ENCODE results near the gene PLD5.

DNA sequence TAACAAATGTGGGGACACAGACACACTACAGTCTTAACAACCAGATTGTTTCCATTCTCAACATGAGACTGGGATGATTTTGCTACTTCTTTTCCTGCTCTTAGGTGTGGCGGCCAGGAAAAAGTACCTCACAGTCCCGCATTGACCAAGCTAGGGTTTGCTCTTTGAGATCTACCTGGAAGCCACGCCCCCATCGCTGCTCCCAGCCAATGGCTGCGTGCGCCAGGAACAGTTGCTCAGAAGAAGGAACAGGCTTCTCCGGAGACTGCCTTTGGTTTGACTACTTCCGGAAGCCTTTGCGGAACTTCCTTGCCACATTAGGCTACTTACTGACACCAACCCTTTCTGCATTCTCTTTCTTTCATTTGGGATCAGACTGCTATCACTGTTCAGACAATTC lies 44.2 kb upstream of the PLD5 start:
- TF ChIP-seq, protein P1, sequence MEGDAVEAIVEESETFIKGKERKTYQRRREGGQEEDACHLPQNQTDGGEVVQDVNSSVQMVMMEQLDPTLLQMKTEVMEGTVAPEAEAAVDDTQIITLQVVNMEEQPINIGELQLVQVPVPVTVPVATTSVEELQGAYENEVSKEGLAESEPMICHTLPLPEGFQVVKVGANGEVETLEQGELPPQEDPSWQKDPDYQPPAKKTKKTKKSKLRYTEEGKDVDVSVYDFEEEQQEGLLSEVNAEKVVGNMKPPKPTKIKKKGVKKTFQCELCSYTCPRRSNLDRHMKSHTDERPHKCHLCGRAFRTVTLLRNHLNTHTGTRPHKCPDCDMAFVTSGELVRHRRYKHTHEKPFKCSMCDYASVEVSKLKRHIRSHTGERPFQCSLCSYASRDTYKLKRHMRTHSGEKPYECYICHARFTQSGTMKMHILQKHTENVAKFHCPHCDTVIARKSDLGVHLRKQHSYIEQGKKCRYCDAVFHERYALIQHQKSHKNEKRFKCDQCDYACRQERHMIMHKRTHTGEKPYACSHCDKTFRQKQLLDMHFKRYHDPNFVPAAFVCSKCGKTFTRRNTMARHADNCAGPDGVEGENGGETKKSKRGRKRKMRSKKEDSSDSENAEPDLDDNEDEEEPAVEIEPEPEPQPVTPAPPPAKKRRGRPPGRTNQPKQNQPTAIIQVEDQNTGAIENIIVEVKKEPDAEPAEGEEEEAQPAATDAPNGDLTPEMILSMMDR (IDR thresholded peaks at IDR 0.05; ENCODE audit: extremely low read depth in 1 of 2, insufficient read depth in 1 of 2, low read depth in 1 of 2, low read length in 2 of 2) = no peak
- no peak for TF ChIP-seq POLR2AphosphoS5 (IDR thresholded peaks at IDR 0.05; ENCODE audit: insufficient read depth, low read depth, low read length)

Measured in endothelial cell of umbilical vein (primary cell).